Esophagus squamous epithelium (tissue), 5 donors: Measurements from ENCODE around the gene FHIT. TPM values are rescaled to one million over a fixed set of nuclear protein-coding genes. Genes with fewer than 3 reads are reported as not detected.

Source experiments
- DNase-seq: peaks from one replicate; lab custom pipeline; 2025; lab: John Stamatoyannopoulos, UW
- H3K27ac ChIP-seq, 4 donors: fragments of 200-600 bp; sonication (generic); one replicate each; pipeline ENCODE4 v1.5.1; 2016 to 2019; ENCODE audit warnings: mild to moderate bottlenecking in 1 of 4
- H3K27me3 ChIP-seq, 4 donors: fragments of 200-600 bp; sonication (generic); 1 replicate in 3 of 4; 2 replicates in 1 of 4; pipeline versions ENCODE4 v1.5.1 to v1.6.0; 2017 to 2021; ENCODE audit warnings: antibody characterized with exemption in 1 of 4
- H3K36me3 ChIP-seq, 3 donors: fragments of 200-600 bp; sonication (generic); one replicate each; pipeline ENCODE4 v1.5.1; 2016 to 2019
- H3K4me1 ChIP-seq, 3 donors: fragments of 200-600 bp; sonication (generic); one replicate each; pipeline ENCODE4 v1.5.1; 2017 to 2019
- H3K4me3 ChIP-seq, 4 donors: fragments of 200-600 bp; sonication (generic); 1 replicate in 3 of 4; 2 replicates in 1 of 4; pipeline ENCODE4 v1.5.1; 2016 to 2019; ENCODE audit warnings: mild to moderate bottlenecking in 2 of 4, moderate library complexity in 1 of 4
- H3K9me3 ChIP-seq, 3 donors: fragments of 200-600 bp; sonication (generic); one replicate each; pipeline ENCODE4 v1.5.1; 2016 to 2019
- POLR2A ChIP-seq, 4 donors: fragments of 450-650 bp; IDR thresholded peaks; one replicate each; pipeline ENCODE4 v1.6.1; 2017; ENCODE audit warnings: antibody characterized with exemption in 4 of 4, mild to moderate bottlenecking in 4 of 4, moderate library complexity in 3 of 4
- WGBS, 2 donors: methylation state at CpG; one replicate each; pipeline ENCODE4 v1.1.5; 2018; 5-methylcytosine and 5-hydroxymethylcytosine counted together
- intact Hi-C: fragments of 100-400 bp; cut with DNase I; formaldehyde crosslinking; loops from one replicate; pipeline ENCODE4 v1.15.0; 2022
- total RNA-seq, 4 donors: library from RNA; depleted of rRNA; stranded (reverse); fragments of >200 nt; gene quantifications; one replicate each; pipeline ENCODE4 v1.1.0, GENCODE V29; 2016
- TF ChIP-seq, protein P1 (sequence below), 6 experiments: fragments of 450-650 bp in 4 of 6; fragments of 200-600 bp in 2 of 6; sonication (generic) in 2 of 6; IDR thresholded peaks; one replicate each; pipeline ENCODE4 v1.5.1; 2016 to 2019; ENCODE audit warnings: antibody characterized with exemption in 6 of 6, mild to moderate bottlenecking in 4 of 6, moderate library complexity in 4 of 6
- donor health status: DM: yes; HTN: yes; CAD: no.

FHIT gene
- total RNA-seq, 4 donors from 2014 or later, result 0.64 to 5.7 (median 3.1) TPM

DNA sequence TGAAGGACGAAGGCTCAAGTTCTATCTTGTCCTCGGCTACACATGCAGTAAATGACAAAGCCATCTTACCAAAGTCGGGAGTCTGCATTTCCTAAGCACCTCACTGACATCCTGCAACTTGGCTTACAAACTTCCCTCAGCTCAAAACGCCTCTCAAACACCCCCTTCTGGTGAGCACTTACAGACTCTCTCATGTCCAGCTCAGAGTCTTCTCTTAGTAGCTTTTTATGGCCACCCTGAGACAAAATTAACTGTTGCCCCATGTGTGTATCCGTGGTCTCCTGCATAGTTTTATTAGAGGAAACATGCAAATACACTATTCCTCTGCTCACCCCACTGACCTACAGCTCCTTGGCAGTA lies 819.7 kb downstream of the FHIT start:
- Histone ChIP-seq H3K27me3 (no peaks in the 10 kb centered on the region), H3K27ac (no peak overlapping the region), H3K36me3 (no peaks in the 10 kb centered on the region), H3K4me3 (no peak overlapping the region), H3K4me1 (no peaks in the 10 kb centered on the region), H3K9me3 (no peaks in the 10 kb centered on the region)
- intact Hi-C loops, result no loop called here
- no peak for DNase-seq
- TF ChIP-seq, protein P1, sequence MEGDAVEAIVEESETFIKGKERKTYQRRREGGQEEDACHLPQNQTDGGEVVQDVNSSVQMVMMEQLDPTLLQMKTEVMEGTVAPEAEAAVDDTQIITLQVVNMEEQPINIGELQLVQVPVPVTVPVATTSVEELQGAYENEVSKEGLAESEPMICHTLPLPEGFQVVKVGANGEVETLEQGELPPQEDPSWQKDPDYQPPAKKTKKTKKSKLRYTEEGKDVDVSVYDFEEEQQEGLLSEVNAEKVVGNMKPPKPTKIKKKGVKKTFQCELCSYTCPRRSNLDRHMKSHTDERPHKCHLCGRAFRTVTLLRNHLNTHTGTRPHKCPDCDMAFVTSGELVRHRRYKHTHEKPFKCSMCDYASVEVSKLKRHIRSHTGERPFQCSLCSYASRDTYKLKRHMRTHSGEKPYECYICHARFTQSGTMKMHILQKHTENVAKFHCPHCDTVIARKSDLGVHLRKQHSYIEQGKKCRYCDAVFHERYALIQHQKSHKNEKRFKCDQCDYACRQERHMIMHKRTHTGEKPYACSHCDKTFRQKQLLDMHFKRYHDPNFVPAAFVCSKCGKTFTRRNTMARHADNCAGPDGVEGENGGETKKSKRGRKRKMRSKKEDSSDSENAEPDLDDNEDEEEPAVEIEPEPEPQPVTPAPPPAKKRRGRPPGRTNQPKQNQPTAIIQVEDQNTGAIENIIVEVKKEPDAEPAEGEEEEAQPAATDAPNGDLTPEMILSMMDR (IDR thresholded peaks at IDR 0.05), result no peak
- TF ChIP-seq POLR2A (IDR thresholded peaks at IDR 0.05), result no peak
- WGBS, 2 donors, result 51 to 53% methylated on average over 5 of the region's 5 CpGs

DNA sequence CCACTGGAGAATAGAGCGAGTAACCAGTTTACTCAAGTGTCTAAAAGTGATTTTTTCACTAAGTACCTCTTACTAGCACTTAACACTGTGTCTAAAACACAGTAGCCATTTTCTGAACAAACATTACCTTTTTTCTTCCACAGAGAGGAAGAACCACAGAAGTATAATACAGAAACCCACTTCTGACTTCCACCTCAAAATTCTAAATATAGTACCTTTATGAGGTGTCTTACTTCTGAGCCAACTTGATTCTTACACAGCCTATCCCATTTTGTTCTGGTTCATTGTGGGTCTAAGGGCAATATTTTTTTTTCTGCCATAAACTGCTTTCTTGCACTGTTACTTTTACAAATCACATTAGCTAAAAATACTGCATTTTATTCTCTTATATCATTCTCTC lies 821.0 kb downstream of the FHIT start:
- Histone ChIP-seq H3K4me1 (no peaks in the 10 kb centered on the region), H3K4me3 (no peak overlapping the region), H3K36me3 (no peaks in the 10 kb centered on the region), H3K9me3 (no peaks in the 10 kb centered on the region), H3K27me3 (no peaks in the 10 kb centered on the region), H3K27ac (no peak overlapping the region)
- intact Hi-C loops, result no loop called here
- TF ChIP-seq, protein P1 (IDR thresholded peaks at IDR 0.05), result no peak
- TF ChIP-seq POLR2A (IDR thresholded peaks at IDR 0.05), result no peak
- no peak for DNase-seq
- 88 to 93% methylated on average over 1 of the region's 1 CpG for WGBS, 2 donors

DNA sequence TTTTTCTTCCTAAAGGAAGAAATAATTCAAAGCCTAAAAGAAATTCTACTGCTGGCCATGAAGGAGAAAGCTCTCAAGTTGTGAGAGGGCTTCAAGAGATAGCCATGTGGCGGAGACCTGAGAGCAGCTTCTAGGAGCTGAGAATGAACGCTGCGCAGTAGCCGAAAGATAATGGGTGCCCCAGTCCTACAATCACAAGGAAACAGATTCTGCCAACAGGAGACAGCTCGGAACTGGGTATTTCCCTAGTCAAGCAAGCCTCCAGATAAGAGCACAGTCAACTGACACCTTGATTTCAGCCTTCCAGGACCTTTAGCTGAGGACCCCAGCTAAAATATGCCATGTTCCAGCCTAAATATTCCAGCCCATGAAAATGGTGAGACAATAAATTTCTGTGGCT lies 824.1 kb downstream of the FHIT start:
- intact Hi-C loops, result no loop called here
- Histone ChIP-seq H3K4me1 (no peaks in the 10 kb centered on the region), H3K9me3 (no peaks in the 10 kb centered on the region), H3K36me3 (no peaks in the 10 kb centered on the region), H3K4me3 (no peak overlapping the region), H3K27me3 (no peaks in the 10 kb centered on the region), H3K27ac (no peak overlapping the region)
- 83 to 87% methylated on average over 5 of the region's 5 CpGs for WGBS, 2 donors
- no peak for DNase-seq
- TF ChIP-seq, protein P1 (IDR thresholded peaks at IDR 0.05), result no peak
- no peak for TF ChIP-seq POLR2A (IDR thresholded peaks at IDR 0.05)

DNA sequence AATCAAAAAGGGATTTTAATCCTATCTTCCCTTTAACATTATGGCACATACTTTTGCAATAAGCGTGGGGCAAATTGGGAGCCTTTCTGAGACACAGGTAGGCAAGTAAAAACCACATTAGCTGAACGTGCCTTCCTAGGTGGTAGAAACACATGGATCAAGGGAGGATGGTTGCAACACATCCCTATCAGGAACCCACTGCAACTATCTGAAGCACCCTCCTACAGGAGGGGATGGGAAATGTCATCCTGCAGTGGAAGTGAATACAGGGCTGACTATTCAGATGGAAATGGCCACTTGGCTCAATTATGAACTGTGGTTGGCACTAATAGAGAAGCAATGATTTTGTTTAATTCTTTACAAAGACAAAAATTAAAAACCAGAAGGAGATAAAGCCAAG lies 826.3 kb downstream of the FHIT start:
- Histone ChIP-seq H3K4me1 (no peaks in the 10 kb centered on the region), H3K9me3 (no peaks in the 10 kb centered on the region), H3K27ac (no peak overlapping the region), H3K27me3 (no peaks in the 10 kb centered on the region), H3K4me3 (no peak overlapping the region), H3K36me3 (no peaks in the 10 kb centered on the region)
- WGBS, 2 donors, result 80 to 94% methylated on average over 2 of the region's 2 CpGs
- DNase-seq, result no peak
- TF ChIP-seq, protein P1 (IDR thresholded peaks at IDR 0.05), result no peak
- intact Hi-C loops, result no loop called here

DNA sequence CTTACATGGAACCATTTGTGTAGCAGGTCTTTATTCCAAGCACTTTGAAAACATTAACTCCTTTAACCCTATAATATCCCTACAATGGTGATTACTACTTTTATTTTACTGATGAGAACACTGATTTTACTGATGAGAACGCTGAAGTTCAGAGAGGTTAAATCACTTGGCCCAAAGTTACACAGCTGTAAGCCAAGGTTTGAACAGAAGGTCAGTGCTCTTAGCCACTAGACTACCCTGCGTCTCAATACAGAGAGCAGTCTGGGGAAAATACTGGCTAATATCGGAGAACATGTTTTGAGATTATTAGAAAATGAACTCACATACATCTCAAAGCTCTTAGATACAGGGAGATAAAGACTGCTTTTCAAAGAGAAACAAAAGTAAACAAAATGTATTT lies 827.2 kb downstream of the FHIT start:
- WGBS, 2 donors, result 79 to 81% methylated on average over 3 of the region's 3 CpGs
- H3K4me3 ChIP-seq, result no peak overlapping the region
- no peak for TF ChIP-seq POLR2A (IDR thresholded peaks at IDR 0.05)
- TF ChIP-seq, protein P1 (IDR thresholded peaks at IDR 0.05), result no peak
- no peak overlapping the region for H3K27ac ChIP-seq
- H3K4me1 ChIP-seq, result no peaks in the 10 kb centered on the region
- no peaks in the 10 kb centered on the region for H3K9me3 ChIP-seq
- no peaks in the 10 kb centered on the region for H3K27me3 ChIP-seq
- intact Hi-C loops, result no loop called here
- no peaks in the 10 kb centered on the region for H3K36me3 ChIP-seq
- DNase-seq, result no peak
